ENCODE data around the gene U2AF2. TPM values are rescaled to one million over a fixed set of nuclear protein-coding genes. Genes with fewer than 3 reads are reported as not detected.

The U2AF2 gene
- total RNA-seq, 1 experiment from 2014 or later = 289 TPM

DNA sequence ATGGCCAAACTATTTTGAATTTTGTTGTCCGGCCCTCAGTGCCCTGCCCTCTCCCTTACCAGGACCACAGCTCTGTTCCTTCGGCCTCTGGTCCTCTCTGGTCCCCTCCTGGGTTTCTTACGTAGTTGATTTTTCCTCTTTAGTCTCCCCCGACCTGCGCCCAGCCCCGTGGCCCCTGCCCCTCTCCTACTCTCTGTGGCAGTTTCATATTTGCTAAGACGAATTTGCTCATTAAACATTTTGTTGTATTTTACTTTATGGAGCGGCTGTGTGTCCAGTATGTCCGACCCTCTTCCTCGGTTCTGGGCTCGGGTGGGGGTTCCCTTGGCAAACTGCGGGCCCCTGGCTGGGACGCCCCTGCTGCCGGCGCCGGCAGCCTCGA is 19.6 kb downstream of the U2AF2 start:
- Mint-ChIP-seq H3K4me3 (ENCODE audit: unreplicated experiment) (peak overlapping the region; percentile 94), H3K27ac (ENCODE audit: unreplicated experiment) (peak overlapping the region; percentile 92), H3K4me1 (ENCODE audit: low read depth, unreplicated experiment) (peaks cover 52% of the 10 kb centered on the region), H3K36me3 (ENCODE audit: insufficient read depth, unreplicated experiment) (peaks cover 94% of the 10 kb centered on the region), H3K9me3 (ENCODE audit: unreplicated experiment) (no peaks in the 10 kb centered on the region), H3K27me3 (ENCODE audit: insufficient read depth, unreplicated experiment) (no peaks in the 10 kb centered on the region)
- Histone ChIP-seq H3K4me3 (ENCODE audit: low read depth, low read length) (peak overlapping the region; percentile 76), H3K27me3 (replicated peaks; ENCODE audit: control insufficient read depth, insufficient read depth, low read length) (no peaks in the 10 kb centered on the region), H3K36me3 (ENCODE audit: control insufficient read depth, insufficient read depth, low read length) (peaks cover 10% of the 10 kb centered on the region), H3K4me1 (peaks cover 30% of the 10 kb centered on the region), H3K9me3 (no peaks in the 10 kb centered on the region)
- intact Hi-C loops (cut with micrococcal nuclease; ENCODE audit: unreplicated experiment) = loop anchor here (2.0 kb wide), 1 partner anchor 20 kb away; the partner anchor contains the start of gene U2AF2
- TSS peak; percentile 57 for BruUV-seq (replicated peaks)
- ChIA-PET POLR2A (interaction anchor here (0.7 kb wide), 1 partner anchor 19 kb away, joined by 8 read pairs; the partner anchor contains the start of gene U2AF2), CTCF (no interaction called here)
- TF ChIP-seq, protein P1, sequence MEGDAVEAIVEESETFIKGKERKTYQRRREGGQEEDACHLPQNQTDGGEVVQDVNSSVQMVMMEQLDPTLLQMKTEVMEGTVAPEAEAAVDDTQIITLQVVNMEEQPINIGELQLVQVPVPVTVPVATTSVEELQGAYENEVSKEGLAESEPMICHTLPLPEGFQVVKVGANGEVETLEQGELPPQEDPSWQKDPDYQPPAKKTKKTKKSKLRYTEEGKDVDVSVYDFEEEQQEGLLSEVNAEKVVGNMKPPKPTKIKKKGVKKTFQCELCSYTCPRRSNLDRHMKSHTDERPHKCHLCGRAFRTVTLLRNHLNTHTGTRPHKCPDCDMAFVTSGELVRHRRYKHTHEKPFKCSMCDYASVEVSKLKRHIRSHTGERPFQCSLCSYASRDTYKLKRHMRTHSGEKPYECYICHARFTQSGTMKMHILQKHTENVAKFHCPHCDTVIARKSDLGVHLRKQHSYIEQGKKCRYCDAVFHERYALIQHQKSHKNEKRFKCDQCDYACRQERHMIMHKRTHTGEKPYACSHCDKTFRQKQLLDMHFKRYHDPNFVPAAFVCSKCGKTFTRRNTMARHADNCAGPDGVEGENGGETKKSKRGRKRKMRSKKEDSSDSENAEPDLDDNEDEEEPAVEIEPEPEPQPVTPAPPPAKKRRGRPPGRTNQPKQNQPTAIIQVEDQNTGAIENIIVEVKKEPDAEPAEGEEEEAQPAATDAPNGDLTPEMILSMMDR (IDR thresholded peaks at IDR 0.05; ENCODE audit: insufficient read depth in 1 of 2, low read depth in 1 of 2, low read length in 1 of 2, severe bottlenecking in 1 of 2, unreplicated experiment in 1 of 2) = no peak
- no peak for DNase-seq

DNA sequence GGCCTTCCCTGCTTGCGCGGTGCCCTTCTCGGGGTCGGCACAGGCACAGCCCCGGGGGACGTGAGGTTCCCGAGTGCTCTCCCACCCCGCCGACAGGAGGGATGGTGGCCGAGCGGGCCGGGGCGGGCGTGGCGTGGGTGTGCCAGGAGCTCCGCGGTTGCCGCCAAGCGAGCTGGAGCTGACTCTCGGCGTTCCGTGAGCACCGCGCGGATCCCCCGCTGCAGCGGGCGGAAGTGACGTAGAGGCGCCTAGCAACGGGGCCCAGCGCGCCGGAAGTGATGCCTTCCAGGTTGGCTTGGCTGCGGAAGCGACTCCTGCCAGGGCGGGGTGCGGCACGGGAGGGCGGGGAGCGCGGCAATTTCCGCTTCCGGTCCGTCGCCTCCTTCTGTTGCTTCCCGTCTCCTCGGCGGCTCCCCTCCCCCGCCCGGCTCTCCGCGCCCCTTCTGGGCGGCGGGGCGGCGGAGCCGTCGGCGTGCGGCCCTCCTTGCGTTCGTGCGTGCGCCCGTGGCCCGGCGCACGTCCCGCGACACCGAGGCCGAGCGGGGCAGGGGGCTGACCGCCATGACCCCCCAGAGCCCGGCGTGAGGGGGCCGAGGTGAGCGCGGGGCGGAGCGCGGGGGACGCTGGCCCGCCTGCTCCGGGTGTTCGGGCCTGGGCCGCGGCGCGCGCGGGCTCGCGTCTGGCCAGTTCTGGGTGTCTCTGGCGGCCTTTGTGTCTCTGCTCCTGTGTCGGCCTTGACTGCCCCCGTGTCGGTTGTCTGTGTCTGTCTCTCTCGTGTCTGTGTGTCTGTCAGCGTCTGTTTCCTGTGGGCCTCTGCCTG is 20.2 kb downstream of the U2AF2 start, which contains the start of gene EPN1:
Gene EPN1 (plus strand): TSS at position 386 of the 820 bp plus-strand sequence. CDS start 3,402 bp downstream, outside the sequence.
- Mint-ChIP-seq H3K4me1 (ENCODE audit: low read depth, unreplicated experiment) (peaks cover 47% of the 10 kb centered on the region), H3K36me3 (ENCODE audit: insufficient read depth, unreplicated experiment) (peaks cover 92% of the 10 kb centered on the region), H3K4me3 (ENCODE audit: unreplicated experiment) (peak within 1 kb of the TSS; percentile 94), H3K27me3 (ENCODE audit: insufficient read depth, unreplicated experiment) (no peaks in the 10 kb centered on the region), H3K9me3 (ENCODE audit: unreplicated experiment) (no peaks in the 10 kb centered on the region), H3K27ac (ENCODE audit: unreplicated experiment) (peak within 1 kb of the TSS; percentile 92)
- DNase-seq = peak; percentile 98
- BruUV-seq (replicated peaks) = no TSS peak
- TF ChIP-seq, protein P1 (IDR thresholded peaks at IDR 0.05; ENCODE audit: insufficient read depth in 1 of 2, low read depth in 1 of 2, low read length in 1 of 2, severe bottlenecking in 1 of 2, unreplicated experiment in 1 of 2) = no peak
- H3K36me3 ChIP-seq (ENCODE audit: control insufficient read depth, insufficient read depth, low read length) = peaks cover 5% of the 10 kb centered on the region
- ChIA-PET CTCF (no interaction called here), POLR2A (interaction anchor here (0.5 to 0.7 kb wide), 2 partner anchors 8 to 20 kb away, joined by 3 to 8 read pairs; partner anchors contain the start of gene U2AF2)
- intact Hi-C loops (cut with micrococcal nuclease; ENCODE audit: unreplicated experiment) = loop anchor here (2.0 kb wide), 1 partner anchor 20 kb away; the partner anchor contains the start of gene U2AF2
- peak within 1 kb of the TSS; percentile 76 for H3K4me3 ChIP-seq (ENCODE audit: low read depth, low read length)
- no peaks in the 10 kb centered on the region for H3K9me3 ChIP-seq
- no peaks in the 10 kb centered on the region for H3K27me3 ChIP-seq (replicated peaks; ENCODE audit: control insufficient read depth, insufficient read depth, low read length)
- peaks cover 30% of the 10 kb centered on the region for H3K4me1 ChIP-seq

DNA sequence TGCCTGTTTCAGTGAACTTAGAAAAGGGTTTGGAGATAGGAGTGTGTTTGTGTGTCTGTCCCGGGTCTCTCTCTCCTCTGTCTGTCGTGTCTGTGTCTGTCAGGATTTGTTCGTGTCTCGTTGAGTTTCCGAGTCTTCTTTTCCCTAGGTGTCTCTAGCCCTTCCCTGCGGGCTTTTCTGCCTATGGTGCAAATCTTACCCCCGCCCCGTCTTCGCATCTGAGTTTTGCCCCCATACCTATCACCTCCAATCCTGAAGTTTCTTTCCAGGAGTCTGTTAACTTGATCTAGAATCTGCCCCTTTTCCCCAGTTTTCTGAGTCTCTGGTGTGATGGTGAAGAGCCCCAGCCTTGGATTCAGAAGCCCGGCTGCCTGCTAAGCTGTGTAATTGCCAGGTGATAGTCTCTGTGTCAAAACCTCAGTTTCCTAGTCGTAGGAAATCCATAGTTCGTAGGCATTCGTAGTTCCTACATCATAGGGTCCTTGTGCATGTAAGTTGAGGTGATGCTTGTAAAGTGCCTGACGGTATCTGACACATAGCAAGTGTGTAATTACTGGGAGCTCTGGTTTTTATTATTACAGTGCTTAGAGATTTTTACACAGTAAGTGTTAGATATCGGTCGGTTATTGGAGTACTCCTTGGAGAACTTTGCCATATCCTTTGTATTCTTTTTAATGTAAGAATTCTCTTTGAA is 21.0 kb downstream of the U2AF2 start:
- peaks cover 5% of the 10 kb centered on the region; the same call in 1 of the 2 replicates for H3K36me3 ChIP-seq (ENCODE audit: control insufficient read depth, insufficient read depth, low read length)
- peak overlapping the region; percentile 76 for H3K4me3 ChIP-seq (ENCODE audit: low read depth, low read length)
- Mint-ChIP-seq H3K9me3 (ENCODE audit: unreplicated experiment) (no peaks in the 10 kb centered on the region), H3K36me3 (ENCODE audit: insufficient read depth, unreplicated experiment) (peaks cover 91% of the 10 kb centered on the region), H3K27me3 (ENCODE audit: insufficient read depth, unreplicated experiment) (no peaks in the 10 kb centered on the region), H3K4me3 (ENCODE audit: unreplicated experiment) (peak overlapping the region; percentile 94), H3K27ac (ENCODE audit: unreplicated experiment) (peak overlapping the region; percentile 92), H3K4me1 (ENCODE audit: low read depth, unreplicated experiment) (peaks cover 41% of the 10 kb centered on the region)
- H3K4me1 ChIP-seq = peaks cover 30% of the 10 kb centered on the region
- intact Hi-C loops (cut with micrococcal nuclease; ENCODE audit: unreplicated experiment) = loop anchor here (2.0 kb wide), 1 partner anchor 21 kb away; the partner anchor contains the start of gene U2AF2
- no peaks in the 10 kb centered on the region for H3K27me3 ChIP-seq (replicated peaks; ENCODE audit: control insufficient read depth, insufficient read depth, low read length)
- ChIA-PET POLR2A (interaction anchor here (0.5 kb wide), 1 partner anchor 8 kb away, joined by 3 read pairs; no protein-coding TSS in a partner anchor), CTCF (no interaction called here)
- no peak for DNase-seq
- no TSS peak for BruUV-seq (replicated peaks)
- no peaks in the 10 kb centered on the region for H3K9me3 ChIP-seq
- TF ChIP-seq, protein P1 (IDR thresholded peaks at IDR 0.05; ENCODE audit: insufficient read depth in 1 of 2, low read depth in 1 of 2, low read length in 1 of 2, severe bottlenecking in 1 of 2, unreplicated experiment in 1 of 2) = no peak
